ENCODE measurements around the gene UBTF.

Gene UBTF

DNA sequence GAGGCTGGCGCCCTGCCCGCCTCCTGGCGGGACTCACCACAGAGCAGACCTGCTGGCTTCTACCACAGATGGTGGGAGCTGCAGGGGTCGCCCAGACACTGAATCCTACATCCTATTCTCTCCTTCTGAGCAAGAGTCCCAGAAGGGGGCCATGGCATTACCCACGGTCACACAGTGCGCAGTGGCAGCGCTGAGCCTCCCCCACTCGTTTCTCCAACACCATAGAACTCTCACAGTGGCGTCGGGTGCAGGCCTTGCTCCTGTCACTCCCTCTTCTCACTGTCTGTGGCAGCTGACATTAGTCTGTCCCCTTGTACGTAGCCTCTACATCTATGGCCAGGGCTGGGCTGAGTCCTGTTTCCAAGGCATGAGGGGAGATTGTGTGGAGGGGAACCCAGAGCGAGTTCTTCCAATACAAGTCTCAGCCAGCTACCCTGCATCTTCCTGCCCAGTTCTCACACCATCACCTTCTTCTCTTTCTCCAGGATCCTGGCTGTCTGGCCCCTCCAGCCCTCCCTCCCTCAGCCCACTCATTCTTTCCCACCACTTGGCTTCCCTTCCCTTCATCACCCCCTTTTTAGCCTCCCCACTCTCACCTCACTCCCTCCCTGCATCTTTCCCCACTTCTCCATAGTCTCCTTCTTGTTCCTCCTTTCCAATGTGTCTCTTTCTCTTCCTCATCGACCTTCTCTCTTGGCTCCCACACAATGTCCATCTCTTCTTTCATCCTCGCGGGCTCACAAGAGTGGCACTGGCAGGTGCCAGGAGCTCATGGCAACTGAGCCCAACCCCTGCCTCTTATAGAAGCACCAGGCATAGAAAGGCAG lies 5.9 kb downstream of the UBTF start:
- DNase-seq (ENCODE audit: low read depth, low spot score), result no peak

- DNase-seq (ENCODE audit: low read depth, low spot score), result no peak
Observed at GRCh38 chr17:44212507-44213402, 6.7 kb downstream of the UBTF start.

- DNase-seq (ENCODE audit: low read depth, low spot score), result no peak
Observed at GRCh38 chr17:44211281-44212265, 7.9 kb downstream of the UBTF start.

- DNase-seq (ENCODE audit: low read depth, low spot score), result no peak
Observed at GRCh38 chr17:44210342-44211192, 8.9 kb downstream of the UBTF start.

DNA sequence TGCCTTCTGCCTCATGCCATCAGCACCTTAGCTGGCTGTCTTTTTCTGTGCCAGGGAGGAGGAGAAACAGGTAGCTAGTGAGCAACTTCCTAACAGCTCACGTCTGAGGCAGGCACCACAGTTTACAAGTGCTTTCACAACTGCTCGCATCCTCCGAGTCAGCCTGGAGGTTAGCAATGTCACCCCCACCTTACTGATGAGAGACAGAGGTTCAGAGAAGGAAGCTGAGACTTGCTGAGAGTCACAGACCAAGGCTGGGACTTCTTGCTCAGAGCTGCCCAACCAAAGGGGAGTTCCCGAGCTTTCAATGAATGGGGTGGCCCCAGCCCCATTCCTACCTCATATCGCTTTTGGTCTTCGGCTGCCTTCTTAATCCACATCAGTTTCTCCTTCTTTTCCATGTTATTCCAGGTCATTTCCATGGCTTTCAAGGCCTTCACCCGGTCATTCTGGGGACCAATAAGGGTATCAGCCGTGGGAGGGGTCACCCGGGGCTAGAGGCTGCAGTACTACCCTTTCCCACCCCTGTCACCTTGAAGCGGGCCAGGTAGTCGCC lies 9.6 kb downstream of the UBTF start:
- DNase-seq (ENCODE audit: low read depth, low spot score), result no peak

- no peak for DNase-seq (ENCODE audit: low read depth, low spot score)
Observed at GRCh38 chr17:44207743-44208142, 11.7 kb downstream of the UBTF start.

GRCh38 chr17:44207319-44207718 lies 12.2 kb downstream of the UBTF start:
- DNase-seq (ENCODE audit: low read depth, low spot score), result no peak

- no peak for DNase-seq (ENCODE audit: low read depth, low spot score)
Observed at GRCh38 chr17:44206825-44207155, 12.7 kb downstream of the UBTF start.

GRCh38 chr17:44205962-44206824 lies 13.3 kb downstream of the UBTF start:
- DNase-seq (ENCODE audit: low read depth, low spot score), result no peak

DNA sequence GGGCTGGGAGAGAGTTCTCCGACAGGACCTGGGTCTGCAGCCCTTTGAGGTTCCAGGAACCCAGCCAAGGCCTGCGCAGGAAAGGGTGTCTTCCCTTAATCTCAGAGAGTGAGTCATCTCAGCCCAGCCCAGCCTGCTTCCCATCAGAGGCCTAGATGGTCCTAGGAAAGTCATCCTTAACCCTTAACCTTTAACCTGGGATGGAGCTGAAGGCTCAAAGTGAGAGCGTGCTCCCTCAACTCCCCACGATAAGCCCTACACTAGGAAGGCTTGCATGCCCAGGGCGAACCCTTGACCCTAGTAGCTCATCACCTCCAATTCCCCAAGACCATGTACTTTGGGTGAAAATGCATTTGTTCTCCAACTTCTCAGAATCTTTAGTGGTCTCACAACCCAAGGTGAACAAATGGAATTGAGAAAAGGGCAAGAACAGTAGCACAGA lies 15.0 kb downstream of the UBTF start:
- DNase-seq (ENCODE audit: low read depth, low spot score), result no peak

DNA sequence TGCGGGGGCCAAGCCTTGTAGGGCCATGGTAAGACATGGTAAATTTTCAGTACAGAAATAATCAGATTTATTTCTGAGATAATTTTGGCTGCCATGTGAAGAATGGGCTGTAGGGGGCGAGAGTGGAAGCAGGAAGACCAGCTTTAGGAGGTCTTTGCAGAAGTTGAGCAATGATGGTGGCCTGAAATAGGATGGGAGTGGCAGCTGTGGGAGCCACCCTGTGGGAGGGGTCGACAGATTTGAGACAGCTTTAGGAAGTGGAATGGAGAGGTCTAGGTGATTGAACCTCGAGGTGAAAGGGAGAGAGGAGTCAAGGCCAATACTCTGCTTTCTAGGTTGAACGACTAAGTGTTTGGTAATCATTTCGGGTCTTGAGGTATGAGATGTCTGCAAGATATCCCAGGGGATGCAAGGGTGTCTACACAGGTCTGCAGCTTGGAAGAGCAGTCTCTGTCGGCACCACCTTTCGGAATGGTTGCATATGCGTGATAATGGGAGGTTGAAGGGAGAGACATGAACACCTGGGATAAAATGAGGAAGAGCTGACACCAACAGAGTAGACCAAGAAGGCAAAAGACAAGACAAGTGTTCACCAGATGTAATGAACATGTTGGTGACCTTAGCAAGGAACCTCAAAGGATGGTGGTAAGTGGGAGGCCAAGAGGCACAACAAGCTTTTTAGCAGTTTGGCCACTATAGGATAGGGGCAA lies 15.6 kb downstream of the UBTF start:
- no peak for DNase-seq (ENCODE audit: low read depth, low spot score)

DNA sequence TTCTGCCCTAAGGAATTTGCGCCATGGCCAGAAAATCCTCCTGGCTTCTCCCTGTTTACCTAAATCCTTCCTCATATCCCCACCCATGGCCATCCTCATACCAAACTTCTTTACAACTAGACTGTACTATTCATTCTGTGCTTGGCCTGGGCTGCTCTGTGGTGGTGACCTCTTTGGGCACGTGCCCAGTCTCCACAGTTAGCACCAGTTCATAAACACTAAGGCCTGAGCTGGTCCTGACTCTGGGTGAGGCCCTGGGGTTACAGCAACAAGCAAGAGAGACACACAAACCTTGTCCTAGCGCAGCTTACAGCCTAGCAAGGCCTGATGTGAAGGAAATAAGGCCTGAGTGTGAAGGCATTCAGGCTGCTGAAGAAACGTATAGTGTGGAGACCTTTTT lies 16.7 kb downstream of the UBTF start:
- no peak for DNase-seq (ENCODE audit: low read depth, low spot score)

DNA sequence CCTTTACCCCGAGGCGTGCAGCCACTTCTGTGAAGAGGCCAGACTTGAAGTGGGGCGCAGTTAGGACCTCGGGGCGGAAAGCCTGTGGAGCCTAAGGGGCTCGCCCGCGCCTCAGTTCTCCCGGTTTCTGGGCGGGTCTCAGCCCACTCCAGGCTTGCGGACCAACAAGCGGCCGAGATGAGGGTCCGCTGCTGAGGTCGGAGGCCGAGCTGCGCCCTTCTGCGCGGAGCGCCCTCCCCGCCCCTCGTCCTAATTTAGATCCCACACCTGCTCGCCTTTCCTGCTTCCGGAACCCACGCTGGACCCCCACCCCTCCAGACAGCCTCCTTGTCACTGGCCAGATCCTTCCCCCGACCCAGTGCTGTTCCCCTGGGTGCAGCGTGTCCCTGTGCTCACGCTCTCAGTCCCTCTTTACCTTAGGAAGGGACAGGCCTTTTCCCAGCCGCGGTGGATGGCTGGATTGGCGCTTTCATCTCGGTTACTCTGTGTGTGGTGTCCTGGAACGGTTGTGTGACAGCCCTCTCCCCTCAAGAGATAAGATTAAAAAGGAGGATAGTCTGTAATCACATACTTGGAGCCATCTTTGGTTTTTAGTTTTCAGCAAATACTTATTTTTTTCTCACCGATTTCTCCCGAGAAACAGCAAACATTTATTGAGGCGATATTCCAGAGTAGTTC lies 18.9 kb downstream of the UBTF start:
- DNase-seq (ENCODE audit: low read depth, low spot score), result no peak

DNA sequence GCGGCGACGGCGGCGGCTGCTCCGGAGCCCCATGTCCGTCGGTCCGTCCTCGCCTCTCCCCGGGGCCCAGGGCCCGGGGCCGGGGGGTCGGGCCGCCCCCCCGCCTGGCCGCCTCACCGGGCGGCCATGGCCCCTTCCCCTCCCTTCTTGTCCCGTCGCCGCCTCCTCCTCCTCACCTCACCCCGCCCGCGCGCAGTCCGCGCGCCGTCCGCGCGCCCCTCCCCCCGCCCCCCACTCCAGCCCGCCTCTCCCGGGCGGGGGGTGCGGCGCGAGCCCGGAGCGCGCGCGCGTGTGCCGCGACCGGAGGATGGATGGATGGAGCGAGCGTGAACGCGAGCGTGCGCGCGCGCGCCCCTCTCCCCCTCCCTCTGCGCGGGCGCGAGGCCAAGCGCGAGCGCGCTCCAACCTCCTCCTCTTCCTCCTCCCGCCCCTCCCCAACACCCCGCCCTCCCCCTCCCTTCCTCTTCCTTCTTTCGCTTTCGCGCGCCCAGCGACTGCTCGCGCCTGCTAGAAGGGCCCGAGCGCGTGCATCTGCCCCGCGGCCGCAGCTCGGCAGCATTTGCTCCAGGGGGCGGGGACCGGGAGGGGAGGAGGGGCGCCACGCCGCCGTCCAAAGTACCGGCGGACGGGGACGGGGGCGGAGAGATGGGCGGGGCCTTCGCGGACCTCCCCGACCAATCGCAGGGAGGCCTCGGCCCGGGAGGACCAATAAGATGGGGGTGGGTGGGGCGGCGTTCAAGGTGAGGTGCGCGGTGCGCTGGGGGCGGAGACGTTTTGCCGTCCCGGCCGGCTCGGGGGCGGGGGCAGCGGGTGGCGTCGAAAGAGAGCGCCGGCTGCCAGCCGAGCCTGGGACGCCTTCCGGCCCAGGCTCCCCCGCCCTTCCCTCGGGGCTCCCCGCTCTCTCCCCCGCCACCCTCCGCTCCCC lies 19.7 kb downstream of the UBTF start, which contains the start of gene ATXN7L3:
Gene ATXN7L3, minus strand, starts transcription at position 332 of the 925 bp plus-strand sequence. CDS start 1,814 bp downstream, outside the sequence.
- peak; percentile 95 for DNase-seq (ENCODE audit: low read depth, low spot score)

DNA sequence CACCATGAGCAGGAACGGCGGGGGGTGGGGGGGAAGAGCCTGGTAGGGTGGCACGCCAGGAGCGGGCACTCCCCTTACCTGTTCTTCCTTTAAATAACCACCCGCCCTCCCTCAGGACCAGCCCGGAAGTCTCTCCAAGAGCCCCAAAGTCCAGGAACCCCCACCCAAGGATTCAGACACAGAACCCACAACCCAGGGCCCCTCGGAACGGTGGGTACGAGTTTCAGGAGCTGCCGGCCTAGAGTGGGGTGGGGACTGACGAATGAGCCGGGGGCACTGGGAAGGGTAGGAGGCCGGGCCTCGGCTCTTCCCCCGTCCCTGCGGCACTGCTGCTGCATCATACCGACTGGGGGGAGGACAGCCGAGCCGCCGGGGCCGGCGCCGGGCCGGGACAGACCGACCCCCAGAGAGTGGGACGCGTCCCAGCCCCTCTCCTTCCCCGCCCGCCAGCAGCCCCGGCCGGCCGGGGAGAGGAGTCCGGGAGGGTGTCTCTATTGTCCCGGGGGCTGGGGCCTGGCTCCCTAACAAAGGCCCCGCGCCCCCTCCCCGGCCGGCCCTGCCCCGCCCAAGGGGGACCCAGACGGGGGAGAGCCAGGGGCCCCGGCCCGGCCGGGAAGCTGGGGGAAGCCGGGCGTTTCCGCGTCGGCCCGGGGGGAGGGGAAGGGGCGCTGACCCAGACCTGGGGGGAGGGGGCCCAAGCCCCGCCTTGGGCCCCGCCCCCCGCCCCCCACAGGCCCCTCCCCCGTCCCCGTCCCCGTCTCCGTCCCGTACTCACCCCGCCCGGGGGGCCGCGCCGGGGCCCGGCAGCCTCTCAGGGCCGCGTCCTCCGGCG lies 20.5 kb downstream of the UBTF start:
- DNase-seq (ENCODE audit: low read depth, low spot score), result no peak
